HAP-1 (cell line): ENCODE results near the gene HOXC10.

Source experiments
- DNase-seq, 2 experiments: peaks; one replicate each; pipeline ENCODE4 v3.0.0-alpha.2; 2016 to 2020; ENCODE audit warnings: low spot score in 2 of 2
- H3K27me3 ChIP-seq: fragments of 250-450 bp; sonication (Bioruptor Pico); 2 replicates; pipeline ENCODE4 v1.5.1; 2020; ENCODE audit warnings: low read depth, mild to moderate bottlenecking, moderate library complexity
- H3K36me3 ChIP-seq: fragments of 250-450 bp; sonication (Bioruptor Pico); replicated peaks from 2 replicates; pipeline ENCODE4 v1.5.1; 2020; ENCODE audit warnings: mild to moderate bottlenecking
- H3K4me1 ChIP-seq: fragments of 250-450 bp; sonication (Bioruptor Pico); 2 replicates; pipeline ENCODE4 v1.5.1; 2020; ENCODE audit warnings: mild to moderate bottlenecking
- H3K4me3 ChIP-seq: fragments of 250-450 bp; sonication (Bioruptor Pico); 2 replicates; pipeline ENCODE4 v1.5.1; 2020; ENCODE audit warnings: mild to moderate bottlenecking, moderate library complexity
- H3K9me3 ChIP-seq: fragments of 250-450 bp; sonication (Bioruptor Pico); 2 replicates; pipeline ENCODE4 v1.5.1; 2020; ENCODE audit warnings: mild to moderate bottlenecking, moderate library complexity
- in situ Hi-C: fragments of 300-500 bp; cut with MboI; formaldehyde crosslinking; loops from 3 replicates; pipeline ENCODE4 v1.14.3; 2020; ENCODE audit warnings: low sequenced_read_pairs, inconsistent platforms, mixed read lengths

HOXC10 gene

DNA sequence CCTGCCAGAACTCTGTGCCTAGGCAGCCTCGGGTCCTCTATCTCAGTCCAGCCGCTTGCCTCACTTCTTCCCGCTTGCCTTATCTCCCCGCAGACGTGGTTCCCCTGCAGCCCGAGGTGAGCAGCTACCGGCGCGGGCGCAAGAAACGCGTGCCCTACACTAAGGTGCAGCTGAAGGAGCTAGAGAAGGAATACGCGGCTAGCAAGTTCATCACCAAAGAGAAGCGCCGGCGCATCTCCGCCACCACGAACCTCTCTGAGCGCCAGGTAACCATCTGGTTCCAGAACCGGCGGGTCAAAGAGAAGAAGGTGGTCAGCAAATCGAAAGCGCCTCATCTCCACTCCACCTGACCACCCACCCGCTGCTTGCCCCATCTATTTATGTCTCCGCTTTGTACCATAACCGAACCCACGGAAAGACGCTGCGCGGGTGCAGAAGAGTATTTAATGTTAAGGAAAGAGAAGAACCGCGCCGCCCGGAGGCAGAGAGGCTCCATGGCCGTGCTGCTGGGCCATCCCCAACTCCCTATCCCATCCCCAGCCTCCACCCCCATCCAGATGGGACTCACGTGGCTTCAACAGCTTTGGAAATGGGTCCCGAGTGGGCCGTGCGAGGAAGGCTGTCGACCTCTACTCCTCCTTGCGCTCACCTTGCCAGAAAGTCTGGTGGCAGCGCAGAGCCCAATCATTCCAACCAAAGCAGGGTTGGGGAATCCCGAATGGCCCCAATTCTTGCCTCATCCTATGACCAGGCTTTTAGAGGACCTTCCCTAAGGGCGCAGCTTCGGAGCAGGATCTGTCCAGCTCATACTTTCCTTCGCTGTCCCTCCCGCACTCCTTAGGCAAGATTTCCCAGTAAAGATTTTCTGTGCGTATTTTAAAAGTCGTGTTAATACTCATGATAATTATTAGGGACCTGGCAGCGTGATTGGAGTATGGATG, 39.8 kb upstream of the HOXC10 start:
- DNase-seq: no peak
- H3K27me3 ChIP-seq: no peaks in the 10 kb centered on the region
- no peak overlapping the region for H3K4me3 ChIP-seq
- in situ Hi-C loops: no loop called here
- no peaks in the 10 kb centered on the region; the same call in 1 of the 2 replicates for H3K36me3 ChIP-seq
- H3K4me1 ChIP-seq: peaks cover 14% of the 10 kb centered on the region
- no peaks in the 10 kb centered on the region for H3K9me3 ChIP-seq

DNA sequence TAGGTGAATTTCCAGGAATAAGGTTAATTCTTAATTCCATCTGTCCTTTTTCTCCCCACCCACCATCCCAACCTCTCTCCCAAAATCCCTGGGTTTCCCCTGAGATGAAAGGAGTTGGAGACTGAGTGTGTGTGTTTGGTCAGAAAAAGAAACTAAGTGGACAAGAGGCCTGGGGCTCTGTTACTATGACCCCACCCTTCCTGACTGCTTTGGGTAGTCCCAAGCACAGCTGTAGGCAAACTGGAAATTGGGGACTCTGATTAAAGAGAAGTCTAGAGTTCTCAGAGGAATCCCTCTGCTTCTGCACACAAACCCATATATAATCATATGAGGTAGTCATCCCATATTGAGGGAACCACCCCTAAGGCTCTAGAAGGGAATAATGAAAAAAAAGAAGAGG, 37.2 kb upstream of the HOXC10 start:
- in situ Hi-C loops: no loop called here
- H3K27me3 ChIP-seq: no peaks in the 10 kb centered on the region

DNA sequence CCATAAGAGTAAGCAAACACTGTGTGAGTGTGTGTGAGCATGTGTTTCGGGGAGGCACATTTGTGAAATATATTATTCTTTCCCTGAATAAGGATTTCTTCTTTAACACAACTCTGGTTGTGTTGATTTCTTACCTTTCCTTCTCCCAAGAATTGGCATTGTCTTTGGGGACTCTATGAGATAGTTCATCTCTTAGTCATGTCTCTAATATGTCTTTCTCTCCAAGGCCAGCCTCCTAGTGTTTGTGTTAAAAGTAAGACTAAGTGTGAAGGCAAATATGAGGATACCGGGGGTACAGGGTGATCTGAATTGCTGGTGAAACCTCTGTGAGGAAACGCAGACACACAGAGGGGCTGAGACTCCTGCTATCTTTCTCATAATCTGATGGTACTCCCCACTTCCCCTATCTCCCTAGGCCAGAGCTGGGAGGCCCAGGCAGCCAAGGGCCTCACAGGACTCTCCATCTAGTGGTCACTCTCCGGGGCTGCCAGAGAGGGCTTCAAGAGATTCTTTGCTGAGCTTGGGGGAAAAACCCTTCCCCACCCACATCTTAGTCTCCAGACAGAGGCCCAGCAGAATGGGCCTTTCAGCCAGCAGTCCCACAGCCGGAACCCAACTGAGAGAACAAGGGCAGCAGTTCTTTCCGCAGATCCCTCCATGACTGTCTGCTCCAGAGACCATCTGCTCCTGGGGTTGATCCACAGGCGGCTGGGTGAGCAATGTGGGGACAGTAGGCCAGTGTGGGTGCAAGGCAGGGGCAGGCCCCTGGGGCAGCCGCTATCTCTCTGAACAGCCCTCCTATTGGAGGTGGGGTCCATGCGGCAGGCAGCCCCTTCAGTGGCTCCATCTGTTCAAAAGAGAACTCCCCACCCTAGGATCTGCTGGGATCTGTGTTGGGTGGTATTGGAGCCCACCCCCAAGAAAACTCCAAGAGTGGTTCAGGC, 36.0 kb upstream of the HOXC10 start:
- H3K4me1 ChIP-seq: peaks cover 8% of the 10 kb centered on the region
- no peaks in the 10 kb centered on the region for H3K9me3 ChIP-seq
- DNase-seq: no peak
- no peaks in the 10 kb centered on the region; the same call in 1 of the 2 replicates for H3K36me3 ChIP-seq
- H3K27me3 ChIP-seq: no peaks in the 10 kb centered on the region
- in situ Hi-C loops: no loop called here
- H3K4me3 ChIP-seq: no peak overlapping the region

More for the DNA sequence above, 37.2 kb upstream of the HOXC10 start:
- no peaks in the 10 kb centered on the region for H3K9me3 ChIP-seq
- no peaks in the 10 kb centered on the region; the same call in 1 of the 2 replicates for H3K36me3 ChIP-seq
- peaks cover 3% of the 10 kb centered on the region; the same call in 1 of the 2 replicates for H3K4me1 ChIP-seq
- no peak for DNase-seq
- H3K4me3 ChIP-seq: no peak overlapping the region

DNA sequence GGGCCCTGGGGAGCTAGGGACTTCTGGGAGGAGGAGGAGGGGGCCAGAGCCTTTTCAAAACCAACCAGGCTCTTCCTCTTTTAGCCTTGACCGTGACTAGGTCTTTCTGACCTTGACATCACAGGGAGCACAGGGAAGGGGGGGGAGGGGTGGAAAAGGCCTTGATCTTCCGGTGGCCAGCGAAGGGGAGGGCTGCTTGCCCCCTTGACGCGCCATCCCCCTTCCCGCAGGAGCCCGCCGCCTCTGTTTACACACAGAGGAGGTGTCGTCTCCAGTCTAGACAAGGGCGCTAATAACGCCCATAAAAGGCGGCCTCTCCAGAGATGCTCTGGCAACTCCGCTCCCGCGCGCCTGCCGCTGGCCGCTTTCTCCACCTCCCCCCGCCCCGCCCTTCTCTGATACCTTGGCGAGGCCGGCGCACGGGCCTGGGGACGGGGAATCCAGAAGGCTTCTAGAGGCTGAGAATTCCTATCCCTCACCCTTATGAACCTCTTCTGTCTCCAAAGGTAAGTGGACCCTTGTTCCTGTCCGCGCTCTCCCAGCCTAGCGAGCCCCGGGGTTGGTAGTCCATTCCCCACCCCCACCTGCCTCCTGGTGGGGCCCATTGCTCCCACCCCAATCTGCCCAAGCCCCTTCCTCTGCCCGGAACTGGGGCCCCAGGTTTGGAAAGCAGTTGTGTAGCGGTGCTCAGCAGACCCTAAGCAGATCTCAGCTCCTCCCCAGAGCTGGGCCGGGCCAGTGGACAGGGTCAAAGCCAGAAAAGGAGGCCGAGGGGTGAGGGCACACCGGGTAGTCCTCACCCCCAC, 35.1 kb upstream of the HOXC10 start:
- Histone ChIP-seq H3K4me1 (peaks cover 8% of the 10 kb centered on the region), H3K4me3 (no peak overlapping the region), H3K27me3 (no peaks in the 10 kb centered on the region), H3K9me3 (no peaks in the 10 kb centered on the region), H3K36me3 (no peaks in the 10 kb centered on the region; the same call in 1 of the 2 replicates)
- in situ Hi-C loops: no loop called here
- DNase-seq: no peak

DNA sequence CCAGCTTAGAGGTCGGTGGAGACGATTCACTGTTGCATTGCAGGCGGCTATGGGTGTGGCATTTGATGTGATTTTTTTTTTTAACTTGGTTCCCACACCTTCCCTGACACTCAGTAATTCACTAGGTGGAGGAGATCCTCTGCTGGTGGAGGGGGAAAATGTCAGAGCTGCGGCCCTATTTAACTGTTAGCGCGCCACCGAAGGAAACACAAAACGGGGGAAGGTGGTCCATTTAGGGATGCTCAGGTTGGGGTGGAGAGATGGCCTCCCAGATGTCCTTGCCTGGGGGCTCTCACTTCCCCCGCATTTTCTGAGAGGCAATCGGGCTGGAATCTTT, 34.5 kb upstream of the HOXC10 start:
- no peak for DNase-seq
- peaks cover 8% of the 10 kb centered on the region for H3K4me1 ChIP-seq
- H3K9me3 ChIP-seq: no peaks in the 10 kb centered on the region
- H3K4me3 ChIP-seq: no peak overlapping the region
- no peaks in the 10 kb centered on the region; the same call in 1 of the 2 replicates for H3K36me3 ChIP-seq
- peaks cover under 1% of the 10 kb centered on the region; the same call in 1 of the 2 replicates for H3K27me3 ChIP-seq
- in situ Hi-C loops: no loop called here

DNA sequence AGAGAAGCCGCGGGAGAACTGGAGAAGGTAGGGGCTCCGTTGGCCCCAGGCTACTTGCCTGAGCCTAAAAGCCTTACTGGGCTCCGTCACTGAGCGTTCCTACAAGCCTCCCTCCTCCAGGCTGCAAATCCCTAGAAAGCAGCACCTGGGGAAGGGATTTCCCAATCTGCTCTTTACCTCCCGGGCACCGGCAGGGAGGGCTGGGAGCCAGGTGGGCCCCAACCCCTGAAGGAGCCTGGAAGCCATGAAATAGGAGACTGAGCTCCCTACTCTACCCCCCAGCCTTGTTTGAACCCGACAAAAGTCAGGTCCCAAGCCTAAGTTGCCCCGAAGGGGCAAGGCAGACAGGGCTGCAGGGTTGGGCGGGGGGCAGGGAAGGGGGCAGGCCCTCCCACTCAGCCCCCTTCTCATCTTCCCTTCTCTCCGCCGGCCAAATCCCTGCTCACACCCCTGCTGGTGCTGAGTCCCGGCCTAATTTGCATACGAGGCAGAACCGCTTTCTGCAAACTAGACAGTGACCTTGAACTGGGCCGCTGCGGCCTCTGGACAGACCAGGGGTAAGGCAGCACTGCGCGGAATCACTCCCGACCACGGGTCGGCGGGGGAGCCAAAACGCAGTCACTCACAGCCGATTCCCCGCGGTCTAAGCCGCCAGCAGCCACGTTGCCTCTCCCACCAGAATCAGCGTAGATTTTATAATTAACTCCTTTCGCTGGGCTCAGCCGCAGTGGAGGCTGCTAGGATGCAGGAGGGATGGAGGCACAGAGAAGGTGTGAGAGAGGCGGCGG, 34.0 kb upstream of the HOXC10 start:
- Histone ChIP-seq H3K4me1 (peaks cover 8% of the 10 kb centered on the region), H3K4me3 (no peak overlapping the region), H3K9me3 (no peaks in the 10 kb centered on the region), H3K36me3 (no peaks in the 10 kb centered on the region; the same call in 1 of the 2 replicates), H3K27me3 (peaks cover 6% of the 10 kb centered on the region)
- in situ Hi-C loops: no loop called here
- no peak for DNase-seq

DNA sequence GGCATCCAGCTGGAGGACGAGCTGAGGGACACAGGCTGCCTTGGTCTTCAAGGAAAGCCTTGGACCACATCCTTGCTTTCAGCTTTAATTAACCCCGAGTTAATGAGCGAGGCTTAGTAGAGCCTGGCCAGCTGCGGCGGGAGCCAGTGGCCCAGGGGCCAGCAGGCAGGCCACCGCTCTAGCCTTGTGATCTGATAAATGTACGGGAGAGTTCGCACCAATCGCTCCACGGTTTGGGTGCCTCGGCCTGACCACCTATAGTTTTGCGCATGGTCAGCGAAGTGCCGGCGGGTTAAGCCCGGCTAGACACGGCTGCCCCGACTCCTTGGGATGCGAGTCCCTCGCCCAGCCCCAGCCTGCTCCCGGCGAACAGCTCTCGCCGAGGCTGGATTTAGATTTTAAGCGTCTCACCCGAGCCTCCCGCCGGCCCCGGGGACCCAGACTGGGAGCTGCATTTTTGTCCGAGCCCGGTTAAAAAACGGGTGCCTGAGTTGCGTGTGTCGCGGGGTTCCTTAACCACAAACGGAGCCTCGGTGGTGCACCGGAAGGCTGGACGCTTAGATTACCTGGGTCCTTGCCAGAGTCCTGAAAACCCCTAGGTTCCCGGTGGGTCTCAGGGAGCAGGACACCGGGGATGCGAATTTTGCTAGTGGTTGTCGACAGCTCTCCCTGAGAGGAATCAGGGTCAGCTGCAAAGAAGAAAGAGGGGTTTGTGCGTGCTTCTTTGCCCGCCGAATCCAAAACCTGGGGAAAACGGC, 33.2 kb upstream of the HOXC10 start:
- H3K36me3 ChIP-seq: no peaks in the 10 kb centered on the region
- H3K9me3 ChIP-seq: no peaks in the 10 kb centered on the region
- H3K4me1 ChIP-seq: peaks cover 8% of the 10 kb centered on the region
- H3K4me3 ChIP-seq: no peak overlapping the region
- H3K27me3 ChIP-seq: peaks cover 12% of the 10 kb centered on the region
- in situ Hi-C loops: no loop called here
- DNase-seq: no peak

DNA sequence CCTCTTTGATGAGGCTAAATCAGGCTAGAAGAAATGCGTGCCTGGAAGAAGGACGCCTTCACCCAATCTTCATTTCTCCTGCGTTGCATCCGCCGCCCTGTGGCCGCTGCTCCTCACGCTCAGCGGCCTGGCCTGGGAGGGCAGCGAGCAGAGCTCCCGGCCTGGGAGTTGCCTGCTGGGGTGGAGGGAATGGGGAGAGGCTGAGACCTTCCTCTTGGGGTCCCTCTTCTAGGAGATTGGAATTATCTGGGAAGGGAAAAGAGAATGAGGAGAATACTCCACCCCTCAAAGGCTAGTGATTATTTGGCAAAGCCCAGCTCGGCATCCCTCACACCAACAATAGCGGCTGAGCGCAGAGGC, 32.6 kb upstream of the HOXC10 start:
- Histone ChIP-seq H3K4me1 (peaks cover 8% of the 10 kb centered on the region), H3K36me3 (no peaks in the 10 kb centered on the region), H3K27me3 (peaks cover 17% of the 10 kb centered on the region), H3K9me3 (no peaks in the 10 kb centered on the region), H3K4me3 (no peak overlapping the region)
- DNase-seq: no peak
- in situ Hi-C loops: no loop called here

DNA sequence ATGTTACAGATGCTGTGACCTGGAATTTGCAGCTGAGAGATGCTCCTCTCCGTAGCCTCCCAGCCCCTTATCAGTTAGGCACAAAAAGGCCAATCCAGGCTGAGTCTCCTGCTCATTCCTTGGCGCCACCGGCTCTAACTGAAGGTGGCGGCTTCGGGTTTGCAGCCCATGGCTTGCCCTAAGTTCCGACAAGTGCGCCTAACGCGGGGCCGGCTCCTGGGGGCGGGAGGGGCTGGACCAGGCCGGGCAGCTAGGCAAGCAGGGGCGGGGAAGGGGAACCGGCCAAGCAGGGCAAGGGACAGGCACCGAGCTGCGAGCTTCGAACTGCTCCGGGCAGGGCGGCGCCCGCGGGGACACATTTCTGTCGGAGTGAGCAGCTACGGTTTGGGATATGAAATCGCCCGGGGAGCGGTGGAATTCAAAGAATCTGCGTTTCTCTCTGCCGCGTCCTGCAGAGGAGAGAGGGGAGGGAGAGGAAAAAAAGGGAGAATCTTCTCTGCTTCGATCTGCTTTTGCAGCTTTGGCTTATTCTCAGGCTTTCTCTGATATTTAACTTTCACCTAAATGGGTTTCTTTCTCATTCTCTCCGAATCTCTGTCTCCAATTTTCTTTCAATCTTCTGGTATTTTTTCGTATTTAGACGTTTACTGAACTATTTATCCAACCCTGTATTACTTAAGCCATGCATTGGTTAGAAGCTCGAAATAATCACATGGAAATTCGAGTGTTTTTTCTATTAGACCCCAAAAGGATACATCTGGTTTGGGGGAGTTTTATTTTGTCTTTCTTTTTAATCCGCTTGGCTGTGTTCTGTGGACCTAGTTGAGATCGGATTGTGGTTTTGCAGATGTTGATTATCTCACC, 31.8 kb upstream of the HOXC10 start:
- Histone ChIP-seq H3K36me3 (no peaks in the 10 kb centered on the region), H3K4me3 (no peak overlapping the region), H3K4me1 (peaks cover 8% of the 10 kb centered on the region), H3K9me3 (no peaks in the 10 kb centered on the region), H3K27me3 (peaks cover 17% of the 10 kb centered on the region)
- in situ Hi-C loops: no loop called here
- peak; percentile 21 to 76 for DNase-seq

DNA sequence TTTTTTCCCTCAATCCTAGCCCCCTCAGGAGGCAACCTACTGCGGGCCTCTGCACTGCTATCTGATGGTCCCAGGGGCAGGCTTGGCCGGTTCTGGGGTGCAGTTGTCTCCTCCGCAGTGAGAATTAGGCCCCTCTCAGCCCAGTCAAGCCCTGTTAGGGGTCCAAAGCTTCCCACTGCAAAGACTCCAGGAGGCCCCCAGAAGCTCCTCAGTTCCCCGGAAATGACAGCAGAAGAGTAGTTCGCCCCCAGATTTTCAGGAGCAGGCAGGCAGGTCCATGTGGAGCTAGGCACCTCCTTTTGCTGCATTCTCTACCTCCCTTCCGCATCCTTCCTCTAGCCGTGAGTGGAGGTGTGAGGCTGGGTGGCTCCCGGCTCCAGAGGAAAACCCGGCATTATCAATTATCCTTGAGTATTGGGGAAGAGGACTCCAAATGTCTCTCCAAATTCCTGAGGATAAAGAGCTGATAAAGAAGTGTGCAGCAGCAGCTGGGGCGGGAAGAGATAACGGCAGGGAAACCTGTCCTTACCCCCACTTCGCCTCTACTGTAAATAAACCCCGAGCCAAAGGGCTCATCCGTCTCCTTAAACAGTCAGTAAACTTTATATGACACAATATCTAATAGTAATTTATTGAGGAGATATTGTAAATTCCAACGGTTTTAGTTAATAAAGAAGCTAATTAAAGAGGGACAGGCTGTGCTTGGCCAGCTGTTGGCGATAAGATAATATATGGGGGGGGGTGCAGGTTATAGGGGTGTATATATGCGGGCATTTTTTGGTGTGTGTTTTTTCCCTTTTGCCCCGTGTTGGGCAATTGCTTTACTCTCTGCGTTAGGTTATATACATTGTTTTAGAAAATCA, 30.9 kb upstream of the HOXC10 start:
- Histone ChIP-seq H3K27me3 (peaks cover 19% of the 10 kb centered on the region), H3K4me1 (peaks cover 8% of the 10 kb centered on the region), H3K36me3 (no peaks in the 10 kb centered on the region), H3K4me3 (no peak overlapping the region), H3K9me3 (no peaks in the 10 kb centered on the region)
- in situ Hi-C loops: no loop called here
- DNase-seq: no peak

DNA sequence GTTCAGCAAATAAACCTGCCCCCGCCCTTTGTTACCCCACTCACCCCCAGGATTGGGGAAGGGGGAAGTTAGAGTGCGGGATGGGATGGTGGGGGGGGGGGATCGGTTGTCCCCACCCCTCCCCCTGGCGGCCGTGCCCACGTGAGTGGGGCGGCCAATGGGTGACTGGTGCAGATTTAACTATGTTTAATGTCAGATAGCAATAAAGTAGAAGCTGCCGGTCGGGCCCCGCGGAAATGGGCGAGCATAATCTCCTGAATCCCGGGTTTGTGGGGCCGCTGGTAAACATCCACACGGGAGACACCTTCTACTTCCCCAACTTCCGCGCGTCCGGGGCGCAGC, 30.3 kb upstream of the HOXC10 start, which contains the start of gene HOXC12:
Gene HOXC12 (plus strand): TSS at position 210 of the 342 bp plus-strand sequence. CDS start 27 bp downstream, at position 237.
- no peaks in the 10 kb centered on the region for H3K36me3 ChIP-seq
- H3K4me3 ChIP-seq: no peak within 1 kb of the TSS
- H3K9me3 ChIP-seq: no peaks in the 10 kb centered on the region
- peaks cover 8% of the 10 kb centered on the region for H3K4me1 ChIP-seq
- in situ Hi-C loops: no loop called here
- H3K27me3 ChIP-seq: peaks cover 19% of the 10 kb centered on the region
- no peak for DNase-seq
